DND-41 (cell line): ENCODE measurements around the gene NXPE3.
"Not testable (repeated sequence)": the region's sequence is repeated elsewhere in the genome, so short reads cannot be mapped to it uniquely, and the experiment has no call there.

Experiments
- ATAC-seq: fragments of 200-7000 bp; cut with Tn5 transposase; 3 replicates; pipeline ENCODE4 v1.9.1; 2021; ENCODE audit warnings: low read depth; ENCODE audit not compliant: insufficient read depth
- DNase-seq: peaks from one replicate; pipeline ENCODE4 v3.0.0-alpha.2; 2020
- H2AFZ ChIP-seq: 2 replicates; pipeline ENCODE4 v1.6.0; 2012; ENCODE audit warnings: low read depth, low read length
- H3K27ac ChIP-seq: 2 replicates; pipeline ENCODE4 v1.5.1; 2012; ENCODE audit warnings: low read length, inconsistent platforms
- H3K27me3 ChIP-seq: fragments of 200-600 bp; sonication (generic); 2 replicates; pipeline ENCODE4 v1.6.0; 2012; ENCODE audit warnings: low read length, mild to moderate bottlenecking, inconsistent platforms; ENCODE audit not compliant: insufficient read depth, poor library complexity
- H3K36me3 ChIP-seq: 2 replicates; pipeline ENCODE4 v1.5.1; 2012; ENCODE audit warnings: low read length, inconsistent platforms; ENCODE audit not compliant: insufficient read depth
- H3K4me1 ChIP-seq: 2 replicates; pipeline ENCODE4 v1.5.1; 2012; ENCODE audit warnings: mild to moderate bottlenecking, low read length; ENCODE audit not compliant: insufficient read depth
- H3K4me2 ChIP-seq: 2 replicates; pipeline ENCODE4 v1.6.0; 2012; ENCODE audit warnings: mild to moderate bottlenecking, moderate library complexity, low read length, inconsistent platforms; ENCODE audit not compliant: insufficient read depth
- H3K4me3 ChIP-seq, 2 experiments: fragments of 200-600 bp in 1 of 2; shearing (Covaris generic) in 1 of 2; 2 replicates each; pipeline ENCODE4 v1.5.1; 2012 to 2016; ENCODE audit warnings: inconsistent platforms in 2 of 2, low read length in 2 of 2, mild to moderate bottlenecking in 2 of 2, low read depth in 1 of 2, moderate library complexity in 1 of 2
- H3K79me2 ChIP-seq: 2 replicates; pipeline ENCODE4 v1.6.0; 2012; ENCODE audit warnings: low read length, inconsistent platforms; ENCODE audit not compliant: insufficient read depth
- H3K9ac ChIP-seq: 2 replicates; pipeline ENCODE4 v1.6.0; 2012; ENCODE audit warnings: low read depth, mild to moderate bottlenecking, inconsistent platforms, low read length, moderate library complexity
- H3K9me3 ChIP-seq: 2 replicates; pipeline ENCODE4 v1.5.1; 2012; ENCODE audit warnings: low read length, moderate library complexity, mild to moderate bottlenecking, inconsistent platforms; ENCODE audit not compliant: insufficient read depth, severe bottlenecking
- H4K20me1 ChIP-seq: 2 replicates; pipeline ENCODE4 v1.6.0; 2012; ENCODE audit warnings: low read length; ENCODE audit not compliant: insufficient read depth
- EZH2 ChIP-seq: IDR thresholded peaks from 3 replicates; pipeline ENCODE4 v1.6.1; 2012; ENCODE audit warnings: borderline replicate concordance, low read depth, mild to moderate bottlenecking, moderate library complexity, low read length, inconsistent platforms; ENCODE audit not compliant: severe bottlenecking
- TF ChIP-seq, protein P1 (sequence below): IDR thresholded peaks from 2 replicates; pipeline ENCODE4 v1.5.1; 2012; ENCODE audit warnings: borderline replicate concordance, low read length, moderate library complexity, mild to moderate bottlenecking; ENCODE audit not compliant: poor library complexity, severe bottlenecking; ENCODE audit errors: extremely low read depth

Gene NXPE3

DNA sequence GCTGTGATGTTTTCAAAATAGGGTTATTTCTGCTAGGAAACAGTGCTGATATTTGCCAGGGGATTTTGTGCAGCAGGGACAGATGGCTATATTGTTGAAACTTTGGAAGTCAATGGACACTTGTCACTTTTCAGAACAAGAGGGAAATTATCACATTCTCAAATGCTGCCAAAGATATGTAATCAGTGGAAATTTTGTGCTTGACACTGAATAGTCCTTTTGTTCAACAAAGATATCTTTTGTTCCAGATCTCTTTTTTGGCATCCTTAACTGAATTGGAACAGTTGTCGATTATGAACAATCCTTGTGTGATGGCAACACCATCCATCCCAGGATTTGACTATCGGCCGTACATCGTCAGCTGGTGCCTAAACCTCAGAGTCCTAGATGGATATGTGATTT is 46.8 kb upstream of the NXPE3 start:
- TF ChIP-seq, protein P1, sequence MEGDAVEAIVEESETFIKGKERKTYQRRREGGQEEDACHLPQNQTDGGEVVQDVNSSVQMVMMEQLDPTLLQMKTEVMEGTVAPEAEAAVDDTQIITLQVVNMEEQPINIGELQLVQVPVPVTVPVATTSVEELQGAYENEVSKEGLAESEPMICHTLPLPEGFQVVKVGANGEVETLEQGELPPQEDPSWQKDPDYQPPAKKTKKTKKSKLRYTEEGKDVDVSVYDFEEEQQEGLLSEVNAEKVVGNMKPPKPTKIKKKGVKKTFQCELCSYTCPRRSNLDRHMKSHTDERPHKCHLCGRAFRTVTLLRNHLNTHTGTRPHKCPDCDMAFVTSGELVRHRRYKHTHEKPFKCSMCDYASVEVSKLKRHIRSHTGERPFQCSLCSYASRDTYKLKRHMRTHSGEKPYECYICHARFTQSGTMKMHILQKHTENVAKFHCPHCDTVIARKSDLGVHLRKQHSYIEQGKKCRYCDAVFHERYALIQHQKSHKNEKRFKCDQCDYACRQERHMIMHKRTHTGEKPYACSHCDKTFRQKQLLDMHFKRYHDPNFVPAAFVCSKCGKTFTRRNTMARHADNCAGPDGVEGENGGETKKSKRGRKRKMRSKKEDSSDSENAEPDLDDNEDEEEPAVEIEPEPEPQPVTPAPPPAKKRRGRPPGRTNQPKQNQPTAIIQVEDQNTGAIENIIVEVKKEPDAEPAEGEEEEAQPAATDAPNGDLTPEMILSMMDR = no peak
- no peak for DNase-seq
- ATAC-seq = no peak
- no peak overlapping the region for H3K27ac ChIP-seq
- 0 out of 2 replicates have a peak, but pooled peaks cover 1% of the 10 kb centered on the region for H3K4me1 ChIP-seq
- H3K4me2 ChIP-seq = no peak overlapping the region
- no peak overlapping the region for H3K9ac ChIP-seq
- no peaks in the 10 kb centered on the region for H4K20me1 ChIP-seq
- peaks cover 85% of the 10 kb centered on the region for H3K36me3 ChIP-seq
- peaks cover 12% of the 10 kb centered on the region for H3K79me2 ChIP-seq
- no peaks in the 10 kb centered on the region for H3K27me3 ChIP-seq
- H3K4me3 ChIP-seq = no peak overlapping the region
- no peaks in the 10 kb centered on the region for H3K9me3 ChIP-seq
- H2AFZ ChIP-seq = no peak overlapping the region

DNA sequence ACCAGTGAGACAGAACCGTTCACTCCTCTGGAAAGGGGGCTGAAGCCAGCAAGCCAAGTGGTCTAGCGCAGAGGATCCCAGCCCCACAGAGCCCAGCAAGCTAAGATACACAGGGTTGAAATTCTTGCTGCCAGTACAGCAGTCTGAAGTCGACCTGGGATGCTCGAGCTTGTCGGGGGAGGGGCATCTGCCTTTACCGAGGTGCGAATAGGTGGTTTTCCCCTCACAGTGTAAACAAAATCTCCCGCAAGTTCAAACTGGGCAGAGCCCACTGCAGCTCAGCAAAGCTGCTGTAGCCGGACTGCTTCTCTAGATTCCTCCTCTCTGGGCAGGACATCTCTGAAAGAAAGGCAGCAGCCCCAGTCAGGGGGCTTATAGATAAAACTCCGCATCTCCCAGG is 43.2 kb upstream of the NXPE3 start:
- TF ChIP-seq, protein P1 = no peak
- TF ChIP-seq EZH2 = no peak
- Histone ChIP-seq H3K27me3 (no peaks in the 10 kb centered on the region), H3K4me1 (no peaks in the 10 kb centered on the region), H3K9ac (no peak overlapping the region), H2AFZ (no peak overlapping the region), H3K27ac (no peak overlapping the region), H3K36me3 (peaks cover 51% of the 10 kb centered on the region), H3K4me3 (no peak overlapping the region), H3K9me3 (no peaks in the 10 kb centered on the region), H4K20me1 (no peaks in the 10 kb centered on the region), H3K79me2 (no peaks in the 10 kb centered on the region), H3K4me2 (no peak overlapping the region)
- DNase-seq (no peak), ATAC-seq (no peak)

DNA sequence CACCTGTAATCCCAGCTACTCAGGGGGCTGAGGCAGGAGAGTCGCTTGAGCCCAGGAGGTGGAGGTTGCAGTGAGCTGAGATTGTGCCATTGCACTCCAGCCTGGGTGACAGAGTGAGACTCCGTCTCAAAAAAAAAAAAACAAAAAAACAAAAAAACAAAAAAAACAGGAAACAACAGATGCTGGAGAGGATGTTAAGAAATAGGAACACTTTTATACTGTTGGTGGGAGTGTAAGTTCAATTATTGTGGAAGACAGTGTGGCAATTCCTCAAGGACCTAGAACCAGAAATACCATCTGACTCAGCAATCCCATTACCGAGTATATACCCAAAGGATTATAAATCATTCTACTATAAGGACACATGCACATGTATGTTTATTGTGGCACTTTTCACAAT is 37.1 kb upstream of the NXPE3 start:
- H3K9ac ChIP-seq, H3K79me2 ChIP-seq, H3K9me3 ChIP-seq, H3K27me3 ChIP-seq, H2AFZ ChIP-seq, H3K27ac ChIP-seq, H3K4me3 ChIP-seq, DNase-seq, H3K4me1 ChIP-seq, H4K20me1 ChIP-seq, H3K4me2 ChIP-seq, ATAC-seq: not testable (repeated sequence)
- H3K36me3 ChIP-seq = peaks cover 13% of the 10 kb centered on the region

DNA sequence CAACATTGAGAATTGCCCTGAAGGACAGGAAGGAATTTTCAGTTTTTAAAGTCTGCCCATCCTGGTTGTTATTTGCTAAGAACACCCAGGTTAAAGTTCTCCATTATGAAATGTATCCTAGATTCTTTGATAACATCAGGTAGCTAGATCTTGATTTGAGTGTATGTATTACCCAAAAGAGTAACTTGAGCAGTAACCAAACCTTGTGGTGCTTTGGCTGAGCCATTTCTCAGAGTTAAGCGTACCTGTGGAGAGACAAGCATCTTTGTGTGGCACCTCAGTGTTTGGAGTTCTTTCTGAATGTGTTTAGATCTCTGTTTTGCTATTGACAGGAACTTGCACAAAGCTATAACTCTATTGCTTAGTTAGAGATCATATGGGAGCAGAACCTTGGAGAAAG is 34.2 kb upstream of the NXPE3 start:
- Histone ChIP-seq H3K9me3 (no peaks in the 10 kb centered on the region), H3K4me1 (no peaks in the 10 kb centered on the region), H3K27me3 (no peaks in the 10 kb centered on the region), H3K9ac (no peak overlapping the region), H3K36me3 (peaks cover 13% of the 10 kb centered on the region), H3K79me2 (peaks cover 5% of the 10 kb centered on the region; the same call in 1 of the 2 replicates), H3K4me3 (no peak overlapping the region), H4K20me1 (no peaks in the 10 kb centered on the region), H3K27ac (no peak overlapping the region), H2AFZ (no peak overlapping the region), H3K4me2 (no peak overlapping the region)
- no peak for DNase-seq
- no peak for ATAC-seq
- TF ChIP-seq EZH2 = no peak

DNA sequence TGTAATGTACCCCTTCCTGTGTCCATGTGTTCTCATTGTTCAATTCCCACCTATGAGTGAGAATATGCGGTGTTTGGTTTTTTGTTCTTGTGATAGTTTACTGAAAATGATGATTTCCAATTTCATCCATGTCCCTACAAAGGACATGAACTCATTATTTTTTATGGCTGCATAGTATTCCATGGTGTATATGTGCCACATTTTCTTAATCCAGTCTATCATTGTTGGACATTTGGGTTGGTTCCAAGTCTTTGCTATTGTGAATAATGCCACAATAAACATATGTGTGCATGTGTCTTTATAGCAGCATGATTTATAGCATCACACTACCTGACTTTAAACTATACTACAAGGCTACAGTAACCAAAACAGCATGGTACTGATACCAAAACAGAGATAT is 33.1 kb upstream of the NXPE3 start:
- not testable (repeated sequence) for H3K4me1 ChIP-seq, H3K9ac ChIP-seq, H3K27me3 ChIP-seq, H3K27ac ChIP-seq, ATAC-seq, H3K4me3 ChIP-seq, H4K20me1 ChIP-seq, H3K4me2 ChIP-seq, DNase-seq, H3K9me3 ChIP-seq, H3K79me2 ChIP-seq, H2AFZ ChIP-seq
- H3K36me3 ChIP-seq = peaks cover 13% of the 10 kb centered on the region

DNA sequence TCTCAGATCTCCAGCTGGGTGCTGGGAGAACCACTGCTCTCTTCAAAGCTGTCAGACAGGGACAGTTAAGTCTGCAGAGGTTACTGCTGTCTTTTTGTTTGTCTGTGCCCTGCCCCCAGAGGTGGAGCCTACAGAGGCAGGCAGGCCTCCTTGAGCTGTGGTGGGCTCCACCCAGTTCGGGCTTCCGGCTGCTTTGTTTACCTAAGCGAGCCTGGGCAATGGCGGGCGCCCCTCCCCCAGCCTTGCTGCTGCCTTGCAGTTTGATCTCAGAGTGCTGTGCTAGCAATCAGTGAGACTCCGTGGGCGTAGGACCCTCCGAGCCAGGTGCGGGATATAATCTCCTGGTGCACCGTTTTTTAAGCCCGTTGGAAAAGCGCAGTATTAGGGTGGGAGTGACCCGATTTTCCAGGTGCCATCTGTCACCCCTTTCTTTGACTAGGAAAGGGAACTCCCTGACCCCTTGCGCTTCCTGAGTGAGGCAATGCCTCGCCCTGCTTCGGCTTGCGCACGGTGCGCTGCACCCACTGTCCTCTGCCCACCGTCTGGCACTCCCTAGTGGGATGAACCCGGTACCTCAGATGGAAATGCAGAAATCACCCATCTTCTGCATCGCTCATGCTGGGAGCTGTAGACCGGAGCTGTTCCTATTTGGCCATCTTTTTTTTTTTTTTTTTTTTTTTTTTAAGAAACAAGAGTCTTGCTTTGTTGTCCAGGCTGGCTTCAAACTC is 25.5 kb upstream of the NXPE3 start:
- H3K9ac ChIP-seq = not testable (repeated sequence)

More for the DNA sequence above, 25.5 kb upstream of the NXPE3 start:
- H4K20me1 ChIP-seq, ATAC-seq, H3K4me3 ChIP-seq, H2AFZ ChIP-seq, H3K4me2 ChIP-seq, H3K27me3 ChIP-seq, H3K4me1 ChIP-seq, H3K9me3 ChIP-seq, DNase-seq, H3K27ac ChIP-seq, H3K79me2 ChIP-seq: not testable (repeated sequence)
- H3K36me3 ChIP-seq = peaks cover 48% of the 10 kb centered on the region
